WTC11 (cell line): Measurements from ENCODE around the gene TMEM198.

ENCODE experiments used
- NFE2L1 ChIP-seq: sonication (generic); formaldehyde crosslinking; IDR thresholded peaks from 2 replicates; pipeline ENCODE4 v1.8.1; 2023; ENCODE audit warnings: missing genetic modification reagents
- NFYB ChIP-seq: sonication (generic); formaldehyde crosslinking; conservative IDR thresholded peaks from 2 replicates; pipeline ENCODE4 v1.8.0; 2022; ENCODE audit warnings: low read depth, missing genetic modification reagents
- SP1 ChIP-seq: sonication (generic); formaldehyde crosslinking; conservative IDR thresholded peaks from 2 replicates; pipeline ENCODE4 v1.8.1; 2022; ENCODE audit warnings: missing genetic modification reagents
- TEAD1 ChIP-seq: sonication (generic); formaldehyde crosslinking; IDR thresholded peaks from 2 replicates; pipeline ENCODE4 v1.8.0; 2022; ENCODE audit warnings: mild to moderate bottlenecking, missing genetic modification reagents
- TF ChIP-seq, protein P1 (sequence below): fragments of 200-600 bp; IDR thresholded peaks from 2 replicates; pipeline ENCODE4 v1.8.0; 2022; ENCODE audit warnings: antibody characterized with exemption
- TF ChIP-seq, protein P2 (sequence below): sonication (generic); formaldehyde crosslinking; IDR thresholded peaks from 2 replicates; pipeline ENCODE4 v1.8.1; 2022; ENCODE audit warnings: low read depth, missing genetic modification reagents, borderline replicate concordance
- TF ChIP-seq, protein P3 (sequence below): sonication (generic); formaldehyde crosslinking; IDR thresholded peaks from 2 replicates; pipeline ENCODE4 v1.8.1; 2022; ENCODE audit warnings: low read depth, mild to moderate bottlenecking, moderate library complexity, missing genetic modification reagents, borderline replicate concordance
- TF ChIP-seq, protein P4 (sequence below): sonication (generic); formaldehyde crosslinking; IDR thresholded peaks from 2 replicates; pipeline ENCODE4 v1.8.1; 2023; ENCODE audit warnings: mild to moderate bottlenecking, missing genetic modification reagents
- TF ChIP-seq, protein P5 (sequence below): sonication (generic); formaldehyde crosslinking; IDR thresholded peaks from 2 replicates; pipeline ENCODE4 v1.8.0; 2022; ENCODE audit warnings: mild to moderate bottlenecking, missing genetic modification reagents

DNA sequence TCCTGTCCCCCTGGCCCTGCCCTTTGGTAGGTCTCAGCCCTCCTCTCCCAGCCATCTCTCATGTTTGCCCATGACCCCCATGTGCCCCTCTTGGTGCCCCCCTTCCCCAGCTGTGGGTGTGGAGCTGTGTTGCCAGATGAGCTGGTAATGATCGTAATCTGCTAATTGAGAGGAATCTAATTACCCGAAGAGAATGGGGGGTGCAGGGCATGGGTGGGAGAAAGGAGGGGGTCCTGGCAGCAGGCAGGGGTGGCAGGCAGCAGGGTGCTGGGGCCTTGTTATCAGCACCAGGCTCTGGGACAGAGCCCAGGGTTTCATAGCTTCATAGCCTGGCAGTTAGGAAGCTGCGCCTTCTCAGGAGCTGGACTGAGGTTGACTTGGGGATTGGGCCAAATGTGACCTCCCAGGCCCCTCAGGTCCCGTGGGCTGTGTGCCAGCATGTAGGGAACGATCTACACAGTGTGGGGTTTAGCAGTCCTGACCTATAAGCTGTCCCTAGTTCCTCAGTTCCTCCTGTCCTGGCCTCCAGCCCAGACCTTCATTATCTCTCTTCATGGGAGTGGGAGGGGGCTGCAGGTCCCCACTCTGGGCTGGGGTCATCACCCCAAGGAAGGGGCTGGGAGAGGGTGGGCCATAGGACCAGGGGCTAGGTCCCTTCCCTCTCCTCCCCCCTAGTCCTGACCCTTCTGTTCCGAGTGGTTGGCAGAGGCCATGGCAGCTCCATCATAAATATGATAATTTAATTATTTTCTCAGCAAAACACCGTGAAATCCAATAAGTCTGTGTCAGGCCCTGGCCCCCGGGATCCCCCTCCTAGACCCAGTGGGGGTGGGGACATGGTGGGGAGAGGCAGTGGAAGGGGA lies 36.0 kb upstream of the TMEM198 start:
- TF ChIP-seq, protein P1, sequence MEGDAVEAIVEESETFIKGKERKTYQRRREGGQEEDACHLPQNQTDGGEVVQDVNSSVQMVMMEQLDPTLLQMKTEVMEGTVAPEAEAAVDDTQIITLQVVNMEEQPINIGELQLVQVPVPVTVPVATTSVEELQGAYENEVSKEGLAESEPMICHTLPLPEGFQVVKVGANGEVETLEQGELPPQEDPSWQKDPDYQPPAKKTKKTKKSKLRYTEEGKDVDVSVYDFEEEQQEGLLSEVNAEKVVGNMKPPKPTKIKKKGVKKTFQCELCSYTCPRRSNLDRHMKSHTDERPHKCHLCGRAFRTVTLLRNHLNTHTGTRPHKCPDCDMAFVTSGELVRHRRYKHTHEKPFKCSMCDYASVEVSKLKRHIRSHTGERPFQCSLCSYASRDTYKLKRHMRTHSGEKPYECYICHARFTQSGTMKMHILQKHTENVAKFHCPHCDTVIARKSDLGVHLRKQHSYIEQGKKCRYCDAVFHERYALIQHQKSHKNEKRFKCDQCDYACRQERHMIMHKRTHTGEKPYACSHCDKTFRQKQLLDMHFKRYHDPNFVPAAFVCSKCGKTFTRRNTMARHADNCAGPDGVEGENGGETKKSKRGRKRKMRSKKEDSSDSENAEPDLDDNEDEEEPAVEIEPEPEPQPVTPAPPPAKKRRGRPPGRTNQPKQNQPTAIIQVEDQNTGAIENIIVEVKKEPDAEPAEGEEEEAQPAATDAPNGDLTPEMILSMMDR = no peak
- no peak for TF ChIP-seq NFE2L1 (CRISPR knock-in tag)
- TF ChIP-seq, protein P2, sequence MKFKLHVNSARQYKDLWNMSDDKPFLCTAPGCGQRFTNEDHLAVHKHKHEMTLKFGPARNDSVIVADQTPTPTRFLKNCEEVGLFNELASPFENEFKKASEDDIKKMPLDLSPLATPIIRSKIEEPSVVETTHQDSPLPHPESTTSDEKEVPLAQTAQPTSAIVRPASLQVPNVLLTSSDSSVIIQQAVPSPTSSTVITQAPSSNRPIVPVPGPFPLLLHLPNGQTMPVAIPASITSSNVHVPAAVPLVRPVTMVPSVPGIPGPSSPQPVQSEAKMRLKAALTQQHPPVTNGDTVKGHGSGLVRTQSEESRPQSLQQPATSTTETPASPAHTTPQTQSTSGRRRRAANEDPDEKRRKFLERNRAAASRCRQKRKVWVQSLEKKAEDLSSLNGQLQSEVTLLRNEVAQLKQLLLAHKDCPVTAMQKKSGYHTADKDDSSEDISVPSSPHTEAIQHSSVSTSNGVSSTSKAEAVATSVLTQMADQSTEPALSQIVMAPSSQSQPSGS = no peak
- TF ChIP-seq, protein P3, sequence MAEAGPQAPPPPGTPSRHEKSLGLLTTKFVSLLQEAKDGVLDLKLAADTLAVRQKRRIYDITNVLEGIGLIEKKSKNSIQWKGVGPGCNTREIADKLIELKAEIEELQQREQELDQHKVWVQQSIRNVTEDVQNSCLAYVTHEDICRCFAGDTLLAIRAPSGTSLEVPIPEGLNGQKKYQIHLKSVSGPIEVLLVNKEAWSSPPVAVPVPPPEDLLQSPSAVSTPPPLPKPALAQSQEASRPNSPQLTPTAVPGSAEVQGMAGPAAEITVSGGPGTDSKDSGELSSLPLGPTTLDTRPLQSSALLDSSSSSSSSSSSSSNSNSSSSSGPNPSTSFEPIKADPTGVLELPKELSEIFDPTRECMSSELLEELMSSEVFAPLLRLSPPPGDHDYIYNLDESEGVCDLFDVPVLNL (CRISPR knock-in tag) = no peak
- TF ChIP-seq, protein P4, sequence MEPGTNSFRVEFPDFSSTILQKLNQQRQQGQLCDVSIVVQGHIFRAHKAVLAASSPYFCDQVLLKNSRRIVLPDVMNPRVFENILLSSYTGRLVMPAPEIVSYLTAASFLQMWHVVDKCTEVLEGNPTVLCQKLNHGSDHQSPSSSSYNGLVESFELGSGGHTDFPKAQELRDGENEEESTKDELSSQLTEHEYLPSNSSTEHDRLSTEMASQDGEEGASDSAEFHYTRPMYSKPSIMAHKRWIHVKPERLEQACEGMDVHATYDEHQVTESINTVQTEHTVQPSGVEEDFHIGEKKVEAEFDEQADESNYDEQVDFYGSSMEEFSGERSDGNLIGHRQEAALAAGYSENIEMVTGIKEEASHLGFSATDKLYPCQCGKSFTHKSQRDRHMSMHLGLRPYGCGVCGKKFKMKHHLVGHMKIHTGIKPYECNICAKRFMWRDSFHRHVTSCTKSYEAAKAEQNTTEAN (CRISPR knock-in tag) = no peak
- TF ChIP-seq NFYB (CRISPR knock-in tag) = no peak
- TF ChIP-seq TEAD1 (CRISPR knock-in tag) = no peak
- TF ChIP-seq, protein P5, sequence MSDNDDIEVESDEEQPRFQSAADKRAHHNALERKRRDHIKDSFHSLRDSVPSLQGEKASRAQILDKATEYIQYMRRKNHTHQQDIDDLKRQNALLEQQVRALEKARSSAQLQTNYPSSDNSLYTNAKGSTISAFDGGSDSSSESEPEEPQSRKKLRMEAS (CRISPR knock-in tag) = no peak
- TF ChIP-seq SP1 (CRISPR knock-in tag) = no peak
